HEK293T (cell line): ENCODE measurements around the gene PHACTR3.

ENCODE experiments used
- ARNT ChIP-seq: fragments of 450-650 bp; IDR thresholded peaks from 2 replicates; pipeline ENCODE4 v1.6.1; 2017; ENCODE audit warnings: mild to moderate bottlenecking
- FOXK2 ChIP-seq: fragments of 450-650 bp; IDR thresholded peaks from 2 replicates; pipeline ENCODE4 v1.6.1; 2016; ENCODE audit warnings: mild to moderate bottlenecking
- NFRKB ChIP-seq: fragments of 450-650 bp; IDR thresholded peaks from 2 replicates; pipeline ENCODE4 v1.6.1; 2016; ENCODE audit warnings: mild to moderate bottlenecking, moderate library complexity

- no peak for TF ChIP-seq NFRKB
- no peak for TF ChIP-seq FOXK2
- no peak for TF ChIP-seq ARNT
Measured at GRCh38 chr20:59738851-59739250, 134.5 kb downstream of the PHACTR3 start.
